Ishikawa (cell line): ENCODE measurements around the gene PRDM2.

Source experiments
- CEBPB ChIP-seq: IDR thresholded peaks from 2 replicates; pipeline ENCODE4 v1.6.1; 2012
- CREB1 ChIP-seq: IDR thresholded peaks from 2 replicates; pipeline ENCODE4 v1.6.1; 2012; ENCODE audit warnings: low read depth
- EGR1 ChIP-seq: IDR thresholded peaks from 2 replicates; pipeline ENCODE4 v1.6.1; 2012
- EP300 ChIP-seq: IDR thresholded peaks from 2 replicates; pipeline ENCODE4 v1.6.1; 2012; ENCODE audit warnings: borderline replicate concordance
- FOXM1 ChIP-seq: IDR thresholded peaks from 2 replicates; pipeline ENCODE4 v1.6.1; 2012; ENCODE audit warnings: low read depth, borderline replicate concordance
- NFIC ChIP-seq: IDR thresholded peaks from 2 replicates; pipeline ENCODE4 v1.6.1; 2012
- RAD21 ChIP-seq: IDR thresholded peaks from 2 replicates; pipeline ENCODE4 v1.6.1; 2012; ENCODE audit warnings: low read depth
- TAF1 ChIP-seq: IDR thresholded peaks from 2 replicates; pipeline ENCODE4 v1.6.1; 2012; ENCODE audit warnings: low read depth, mild to moderate bottlenecking
- YY1 ChIP-seq: IDR thresholded peaks from 2 replicates; pipeline ENCODE4 v1.6.1; 2012; ENCODE audit warnings: low read depth
- ZBTB7A ChIP-seq: IDR thresholded peaks from 2 replicates; pipeline ENCODE4 v1.6.1; 2012; ENCODE audit warnings: low read depth
- TF ChIP-seq, protein P1 (sequence below): IDR thresholded peaks from 2 replicates; pipeline ENCODE4 v1.6.1; 2012
- TF ChIP-seq, protein P2 (sequence below): IDR thresholded peaks from 2 replicates; pipeline ENCODE4 v1.6.1; 2012; ENCODE audit warnings: low read depth, mild to moderate bottlenecking
- TF ChIP-seq, protein P3 (sequence below): IDR thresholded peaks from 2 replicates; pipeline ENCODE4 v1.6.1; 2012

DNA sequence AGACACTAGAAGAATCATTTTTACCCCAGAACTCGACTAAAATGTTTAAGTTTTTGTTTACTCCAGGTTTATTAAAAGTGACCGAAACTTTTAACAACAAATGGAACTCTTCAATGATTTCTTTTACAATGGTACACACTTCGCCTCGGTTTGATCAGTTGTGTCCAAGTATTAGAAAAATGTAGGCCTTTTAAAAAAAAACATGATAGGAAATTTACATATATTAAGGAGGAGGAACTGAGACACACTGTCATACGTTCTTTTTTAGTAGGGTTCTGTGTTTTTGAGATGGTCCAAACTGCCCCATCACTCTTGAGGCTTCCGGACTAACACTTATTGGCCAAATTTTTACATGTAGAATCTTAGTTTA, 1.3 kb downstream of the PRDM2 start:
- TF ChIP-seq, protein P1, sequence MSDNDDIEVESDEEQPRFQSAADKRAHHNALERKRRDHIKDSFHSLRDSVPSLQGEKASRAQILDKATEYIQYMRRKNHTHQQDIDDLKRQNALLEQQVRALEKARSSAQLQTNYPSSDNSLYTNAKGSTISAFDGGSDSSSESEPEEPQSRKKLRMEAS = no peak
- TF ChIP-seq EP300 (no peak), CEBPB (no peak), RAD21 (no peak), CREB1 (no peak), ZBTB7A (no peak), TAF1 (no peak), YY1 (no peak), NFIC (no peak), FOXM1 (no peak), EGR1 (no peak)
- TF ChIP-seq, protein P2, sequence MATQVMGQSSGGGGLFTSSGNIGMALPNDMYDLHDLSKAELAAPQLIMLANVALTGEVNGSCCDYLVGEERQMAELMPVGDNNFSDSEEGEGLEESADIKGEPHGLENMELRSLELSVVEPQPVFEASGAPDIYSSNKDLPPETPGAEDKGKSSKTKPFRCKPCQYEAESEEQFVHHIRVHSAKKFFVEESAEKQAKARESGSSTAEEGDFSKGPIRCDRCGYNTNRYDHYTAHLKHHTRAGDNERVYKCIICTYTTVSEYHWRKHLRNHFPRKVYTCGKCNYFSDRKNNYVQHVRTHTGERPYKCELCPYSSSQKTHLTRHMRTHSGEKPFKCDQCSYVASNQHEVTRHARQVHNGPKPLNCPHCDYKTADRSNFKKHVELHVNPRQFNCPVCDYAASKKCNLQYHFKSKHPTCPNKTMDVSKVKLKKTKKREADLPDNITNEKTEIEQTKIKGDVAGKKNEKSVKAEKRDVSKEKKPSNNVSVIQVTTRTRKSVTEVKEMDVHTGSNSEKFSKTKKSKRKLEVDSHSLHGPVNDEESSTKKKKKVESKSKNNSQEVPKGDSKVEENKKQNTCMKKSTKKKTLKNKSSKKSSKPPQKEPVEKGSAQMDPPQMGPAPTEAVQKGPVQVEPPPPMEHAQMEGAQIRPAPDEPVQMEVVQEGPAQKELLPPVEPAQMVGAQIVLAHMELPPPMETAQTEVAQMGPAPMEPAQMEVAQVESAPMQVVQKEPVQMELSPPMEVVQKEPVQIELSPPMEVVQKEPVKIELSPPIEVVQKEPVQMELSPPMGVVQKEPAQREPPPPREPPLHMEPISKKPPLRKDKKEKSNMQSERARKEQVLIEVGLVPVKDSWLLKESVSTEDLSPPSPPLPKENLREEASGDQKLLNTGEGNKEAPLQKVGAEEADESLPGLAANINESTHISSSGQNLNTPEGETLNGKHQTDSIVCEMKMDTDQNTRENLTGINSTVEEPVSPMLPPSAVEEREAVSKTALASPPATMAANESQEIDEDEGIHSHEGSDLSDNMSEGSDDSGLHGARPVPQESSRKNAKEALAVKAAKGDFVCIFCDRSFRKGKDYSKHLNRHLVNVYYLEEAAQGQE = no peak
- TF ChIP-seq, protein P3, sequence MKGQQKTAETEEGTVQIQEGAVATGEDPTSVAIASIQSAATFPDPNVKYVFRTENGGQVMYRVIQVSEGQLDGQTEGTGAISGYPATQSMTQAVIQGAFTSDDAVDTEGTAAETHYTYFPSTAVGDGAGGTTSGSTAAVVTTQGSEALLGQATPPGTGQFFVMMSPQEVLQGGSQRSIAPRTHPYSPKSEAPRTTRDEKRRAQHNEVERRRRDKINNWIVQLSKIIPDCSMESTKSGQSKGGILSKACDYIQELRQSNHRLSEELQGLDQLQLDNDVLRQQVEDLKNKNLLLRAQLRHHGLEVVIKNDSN = no peak
